Upper lobe of right lung (tissue), 1 donor: ENCODE measurements around the gene S100B. TPM values are rescaled to one million over a fixed set of nuclear protein-coding genes. Genes with fewer than 3 reads are reported as not detected.

Source experiments
- ATAC-seq: fragments of 200-7000 bp; cut with Tn5 transposase; one replicate; pipeline ENCODE4 v1.9.1; 2020; ENCODE audit warnings: mild to moderate bottlenecking, moderate library complexity
- DNase-seq: peaks from one replicate; pipeline ENCODE4 v3.0.0-alpha.2; 2020
- H3K27ac ChIP-seq: fragments of 200-600 bp; one replicate; pipeline ENCODE4 v1.8.0; 2022
- H3K27me3 ChIP-seq: fragments of 200-600 bp; one replicate; pipeline ENCODE4 v1.8.0; 2022; ENCODE audit warnings: mild to moderate bottlenecking
- H3K36me3 ChIP-seq: fragments of 200-600 bp; one replicate; pipeline ENCODE4 v1.8.0; 2022
- H3K4me1 ChIP-seq: fragments of 200-600 bp; one replicate; pipeline ENCODE4 v1.8.0; 2022
- H3K4me3 ChIP-seq: fragments of 200-600 bp; one replicate; pipeline ENCODE4 v1.8.0; 2022; ENCODE audit warnings: mild to moderate bottlenecking
- H3K9me3 ChIP-seq: fragments of 200-600 bp; one replicate; pipeline ENCODE4 v1.8.0; 2022
- intact Hi-C: fragments of 100-400 bp; cut with DNase I; formaldehyde crosslinking; loops from one replicate; pipeline ENCODE4 v1.11.0; 2022
- total RNA-seq: library from RNA; stranded (reverse); fragmentation: NEBNext Ultra II Directional; extraction: Animal tissue kit (Norgen Biotek cat#: 25700); gene quantifications from one replicate; pipeline ENCODE4 v1.2.1, GENCODE V29; 2021
- TF ChIP-seq, protein P1 (sequence below): fragments of 200-600 bp; IDR thresholded peaks from one replicate; pipeline ENCODE4 v1.8.0; 2022; ENCODE audit warnings: antibody characterized with exemption
- donor health status: DM: no; HTN: yes; CAD: no; lungs with severe emphysema.

S100B gene
- total RNA-seq, 1 donor from 2014 or later = 4.5 TPM

DNA sequence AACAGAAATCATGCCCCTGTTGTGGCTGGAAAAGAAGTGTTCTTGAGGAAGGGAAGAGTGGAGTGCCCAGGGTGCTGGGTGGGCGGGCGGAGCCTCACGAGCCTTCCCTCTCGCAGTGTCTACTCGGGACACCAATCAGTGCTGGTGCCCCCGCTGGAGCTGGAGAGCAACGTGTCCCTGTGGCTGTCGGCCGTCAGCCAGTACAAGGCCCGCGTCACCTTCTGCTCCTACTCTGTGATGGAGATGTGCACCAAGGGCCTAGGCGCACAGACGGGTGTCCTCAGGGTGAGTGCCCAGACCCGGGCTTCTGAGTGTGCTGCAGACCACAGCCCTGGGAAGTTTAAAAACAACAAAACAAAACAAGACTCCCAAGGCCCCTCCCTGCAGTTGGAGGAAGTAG, 47.4 kb downstream of the S100B start:
- no peak overlapping the region for H3K27ac ChIP-seq
- no peaks in the 10 kb centered on the region for H3K27me3 ChIP-seq
- H3K4me3 ChIP-seq = no peak overlapping the region
- no peak for DNase-seq
- intact Hi-C loops = no loop called here
- ATAC-seq = no peak
- TF ChIP-seq, protein P1, sequence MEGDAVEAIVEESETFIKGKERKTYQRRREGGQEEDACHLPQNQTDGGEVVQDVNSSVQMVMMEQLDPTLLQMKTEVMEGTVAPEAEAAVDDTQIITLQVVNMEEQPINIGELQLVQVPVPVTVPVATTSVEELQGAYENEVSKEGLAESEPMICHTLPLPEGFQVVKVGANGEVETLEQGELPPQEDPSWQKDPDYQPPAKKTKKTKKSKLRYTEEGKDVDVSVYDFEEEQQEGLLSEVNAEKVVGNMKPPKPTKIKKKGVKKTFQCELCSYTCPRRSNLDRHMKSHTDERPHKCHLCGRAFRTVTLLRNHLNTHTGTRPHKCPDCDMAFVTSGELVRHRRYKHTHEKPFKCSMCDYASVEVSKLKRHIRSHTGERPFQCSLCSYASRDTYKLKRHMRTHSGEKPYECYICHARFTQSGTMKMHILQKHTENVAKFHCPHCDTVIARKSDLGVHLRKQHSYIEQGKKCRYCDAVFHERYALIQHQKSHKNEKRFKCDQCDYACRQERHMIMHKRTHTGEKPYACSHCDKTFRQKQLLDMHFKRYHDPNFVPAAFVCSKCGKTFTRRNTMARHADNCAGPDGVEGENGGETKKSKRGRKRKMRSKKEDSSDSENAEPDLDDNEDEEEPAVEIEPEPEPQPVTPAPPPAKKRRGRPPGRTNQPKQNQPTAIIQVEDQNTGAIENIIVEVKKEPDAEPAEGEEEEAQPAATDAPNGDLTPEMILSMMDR = no peak
- H3K4me1 ChIP-seq = no peaks in the 10 kb centered on the region
- peaks cover 90% of the 10 kb centered on the region for H3K36me3 ChIP-seq
- no peaks in the 10 kb centered on the region for H3K9me3 ChIP-seq

DNA sequence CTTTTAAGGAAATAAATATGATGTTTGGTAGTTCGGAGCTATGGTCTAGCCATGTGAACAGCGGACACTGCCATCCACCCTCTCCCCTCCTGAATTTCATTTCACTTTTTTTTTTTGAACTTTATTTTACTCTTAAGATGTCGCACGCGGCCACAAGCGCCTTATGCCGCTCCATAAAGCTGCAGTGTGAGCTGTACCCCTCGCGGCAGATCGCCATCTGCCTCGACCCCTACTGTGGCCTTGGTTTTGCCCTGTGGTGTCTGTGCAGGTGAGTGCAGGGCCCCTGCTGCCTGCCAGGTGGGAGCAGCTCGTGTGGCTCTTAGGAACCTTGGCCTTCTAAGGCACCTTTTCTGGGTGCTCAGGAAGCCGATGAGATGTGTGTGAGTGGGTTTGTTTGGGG, 48.1 kb downstream of the S100B start:
- Histone ChIP-seq H3K4me1 (no peaks in the 10 kb centered on the region), H3K36me3 (peaks cover 83% of the 10 kb centered on the region), H3K27ac (no peak overlapping the region), H3K9me3 (no peaks in the 10 kb centered on the region), H3K4me3 (no peak overlapping the region), H3K27me3 (no peaks in the 10 kb centered on the region)
- ATAC-seq (no peak), DNase-seq (no peak)
- TF ChIP-seq, protein P1 = no peak
- intact Hi-C loops = no loop called here

DNA sequence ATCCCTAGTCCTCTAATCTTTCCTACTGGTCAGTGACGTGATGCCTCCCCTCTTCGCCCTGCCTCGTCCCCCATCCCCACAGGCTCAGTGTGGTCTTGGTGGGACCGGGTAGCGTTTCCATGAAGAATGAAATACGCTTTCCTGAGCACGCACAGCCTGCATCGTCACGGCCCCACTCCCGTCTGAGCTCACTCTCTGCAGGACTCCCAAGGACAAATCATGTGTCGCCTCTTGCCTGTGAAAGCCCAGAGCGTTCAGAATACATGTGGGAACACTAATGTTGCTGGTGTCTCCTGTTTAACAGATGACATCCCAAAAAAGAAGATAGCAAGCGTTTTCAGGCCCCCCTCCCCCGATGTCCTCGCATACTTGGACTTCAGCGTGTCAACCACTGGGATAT, 49.2 kb downstream of the S100B start:
- DNase-seq (no peak), ATAC-seq (no peak)
- TF ChIP-seq, protein P1 = no peak
- Histone ChIP-seq H3K9me3 (no peaks in the 10 kb centered on the region), H3K27ac (no peak overlapping the region), H3K4me1 (no peaks in the 10 kb centered on the region), H3K4me3 (no peak overlapping the region), H3K27me3 (no peaks in the 10 kb centered on the region), H3K36me3 (peaks cover 80% of the 10 kb centered on the region)
- intact Hi-C loops = no loop called here

DNA sequence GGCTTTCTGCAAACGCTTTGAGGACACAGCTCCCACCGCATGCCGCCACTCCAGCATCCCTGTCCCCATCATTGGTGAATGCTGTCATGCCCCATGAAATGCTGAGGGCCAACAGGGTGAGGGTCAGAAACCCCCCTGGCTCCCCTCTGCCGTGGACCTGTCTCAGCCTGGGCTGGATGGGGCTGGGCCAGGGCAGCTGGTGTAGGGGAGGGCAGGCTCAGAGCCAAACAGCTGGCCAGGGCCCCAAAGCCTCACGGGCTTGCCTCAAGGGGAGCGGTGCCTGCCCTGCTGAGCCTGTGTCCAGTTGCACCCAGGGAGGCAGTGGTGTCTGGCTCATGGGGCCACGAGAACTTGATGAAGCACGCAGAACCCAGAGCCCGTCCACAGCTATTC, 49.7 kb downstream of the S100B start:
- H3K27me3 ChIP-seq = no peaks in the 10 kb centered on the region
- no peak overlapping the region for H3K4me3 ChIP-seq
- no peaks in the 10 kb centered on the region for H3K4me1 ChIP-seq
- H3K36me3 ChIP-seq = peaks cover 77% of the 10 kb centered on the region
- DNase-seq (no peak), ATAC-seq (no peak)
- H3K9me3 ChIP-seq = no peaks in the 10 kb centered on the region
- intact Hi-C loops = no loop called here
- TF ChIP-seq, protein P1 = no peak
- no peak overlapping the region for H3K27ac ChIP-seq

DNA sequence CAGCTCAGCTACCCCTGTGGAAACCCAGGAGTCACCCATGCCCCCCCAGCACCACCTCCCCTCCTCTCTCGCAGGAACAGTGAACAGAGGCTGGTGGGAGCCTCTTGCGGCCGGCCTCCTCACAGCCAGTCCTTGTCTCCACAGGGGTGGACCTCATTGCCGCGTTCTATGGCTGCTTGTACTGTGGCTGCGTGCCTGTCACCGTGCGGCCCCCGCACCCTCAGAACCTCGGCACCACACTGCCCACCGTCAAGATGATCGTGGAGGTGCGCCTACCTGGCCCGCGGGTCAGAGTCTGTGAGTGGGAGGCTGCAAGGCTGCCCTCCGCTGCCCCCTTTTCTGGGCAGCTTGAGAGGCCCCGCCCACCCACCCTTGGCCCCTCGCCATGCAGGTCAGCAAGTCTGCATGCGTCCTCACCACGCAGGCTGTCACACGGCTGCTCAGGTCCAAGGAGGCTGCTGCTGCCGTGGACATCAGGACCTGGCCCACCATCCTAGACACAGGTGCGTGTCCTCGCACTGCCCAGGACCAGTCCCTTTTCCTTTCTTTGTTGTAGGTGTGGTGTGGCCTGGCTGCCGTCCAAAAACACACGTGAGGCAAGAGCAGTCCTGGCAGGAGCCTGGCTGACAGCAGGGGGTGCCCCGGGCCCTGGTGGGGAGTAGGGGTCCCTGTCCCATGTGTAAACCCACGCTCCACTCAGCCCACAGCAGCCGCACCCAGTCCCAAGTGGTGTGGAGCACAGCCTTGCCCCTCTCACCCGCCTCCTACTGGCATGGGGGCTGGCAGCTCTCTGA, 50.3 kb downstream of the S100B start:
- Histone ChIP-seq H3K36me3 (peaks cover 79% of the 10 kb centered on the region), H3K4me1 (no peaks in the 10 kb centered on the region), H3K27ac (no peak overlapping the region), H3K9me3 (no peaks in the 10 kb centered on the region), H3K27me3 (no peaks in the 10 kb centered on the region), H3K4me3 (no peak overlapping the region)
- intact Hi-C loops = no loop called here
- TF ChIP-seq, protein P1 = no peak
- no peak for DNase-seq
- ATAC-seq = no peak
